Breast epithelium (tissue), 3 donors: ENCODE results near the gene YWHAE.

ENCODE experiments used
- POLR2A ChIP-seq: fragments of 450-650 bp; IDR thresholded peaks from one replicate; pipeline ENCODE4 v1.6.1; 2016; ENCODE audit warnings: antibody characterized with exemption, mild to moderate bottlenecking, moderate library complexity
- POLR2AphosphoS5 ChIP-seq, 3 donors: sonication (generic); formaldehyde crosslinking; IDR thresholded peaks; one replicate each; pipeline ENCODE4 v1.6.1; 2017; ENCODE audit warnings: antibody characterized with exemption in 3 of 3
- TF ChIP-seq, protein P1 (sequence below), 3 donors: fragments of 450-650 bp; IDR thresholded peaks; one replicate each; pipeline ENCODE4 v1.5.1; 2016 to 2017; ENCODE audit warnings: antibody characterized with exemption in 3 of 3, mild to moderate bottlenecking in 3 of 3, moderate library complexity in 3 of 3

DNA sequence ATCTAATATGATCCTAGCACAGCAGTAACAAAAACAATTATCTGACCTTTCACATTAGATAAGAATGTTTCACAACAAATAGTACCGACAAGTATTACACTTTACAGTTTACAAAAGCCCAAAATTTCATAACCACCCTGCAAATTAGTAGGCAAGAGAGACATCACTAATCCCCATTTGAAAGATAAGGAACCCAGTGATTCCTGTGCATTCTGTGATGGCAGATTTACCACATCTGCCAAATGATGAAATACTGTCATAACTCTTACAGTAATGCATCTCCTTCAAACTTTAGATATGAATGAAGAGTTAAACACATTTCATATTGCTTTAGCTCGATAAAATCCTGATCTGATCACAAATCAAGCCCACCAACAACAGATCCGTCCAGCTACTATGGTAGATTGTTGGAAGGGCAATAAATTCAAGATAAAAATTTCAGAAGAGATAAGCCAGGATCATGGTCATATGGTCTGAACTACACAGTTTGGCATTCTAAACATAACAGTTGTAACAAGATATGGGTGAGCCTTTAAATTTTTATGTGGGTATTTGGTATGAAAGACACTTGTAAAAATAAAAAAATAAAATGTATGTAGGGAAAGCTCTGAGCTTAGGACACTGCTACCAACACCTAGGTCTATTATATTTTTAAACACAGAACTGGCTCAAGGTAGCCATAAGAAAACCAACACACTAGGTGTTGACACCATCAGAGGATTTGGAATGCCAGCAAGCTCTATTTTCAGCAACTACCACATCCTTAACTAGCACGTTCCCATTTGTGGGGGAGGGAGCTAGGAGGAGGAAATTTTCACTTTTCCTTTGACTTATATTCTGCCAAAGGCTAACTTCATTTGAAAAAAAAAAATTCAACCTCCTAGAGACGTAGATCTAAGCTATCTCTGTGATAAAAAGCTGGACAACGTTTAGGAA, 9.3 kb downstream of the YWHAE start:
- TF ChIP-seq, protein P1, sequence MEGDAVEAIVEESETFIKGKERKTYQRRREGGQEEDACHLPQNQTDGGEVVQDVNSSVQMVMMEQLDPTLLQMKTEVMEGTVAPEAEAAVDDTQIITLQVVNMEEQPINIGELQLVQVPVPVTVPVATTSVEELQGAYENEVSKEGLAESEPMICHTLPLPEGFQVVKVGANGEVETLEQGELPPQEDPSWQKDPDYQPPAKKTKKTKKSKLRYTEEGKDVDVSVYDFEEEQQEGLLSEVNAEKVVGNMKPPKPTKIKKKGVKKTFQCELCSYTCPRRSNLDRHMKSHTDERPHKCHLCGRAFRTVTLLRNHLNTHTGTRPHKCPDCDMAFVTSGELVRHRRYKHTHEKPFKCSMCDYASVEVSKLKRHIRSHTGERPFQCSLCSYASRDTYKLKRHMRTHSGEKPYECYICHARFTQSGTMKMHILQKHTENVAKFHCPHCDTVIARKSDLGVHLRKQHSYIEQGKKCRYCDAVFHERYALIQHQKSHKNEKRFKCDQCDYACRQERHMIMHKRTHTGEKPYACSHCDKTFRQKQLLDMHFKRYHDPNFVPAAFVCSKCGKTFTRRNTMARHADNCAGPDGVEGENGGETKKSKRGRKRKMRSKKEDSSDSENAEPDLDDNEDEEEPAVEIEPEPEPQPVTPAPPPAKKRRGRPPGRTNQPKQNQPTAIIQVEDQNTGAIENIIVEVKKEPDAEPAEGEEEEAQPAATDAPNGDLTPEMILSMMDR (IDR thresholded peaks at IDR 0.05): no peak
- no peak for TF ChIP-seq POLR2AphosphoS5 (IDR thresholded peaks at IDR 0.05)
- no peak for TF ChIP-seq POLR2A
